ENCODE data around the gene FRA10AC1.
"Not testable (repeated sequence)": the region's sequence is repeated elsewhere in the genome, so short reads cannot be mapped to it uniquely, and the experiment has no call there.

Gene FRA10AC1

GRCh38 chr10:93712593-93712992 is 10.2 kb upstream of the FRA10AC1 start:
- Mint-ChIP-seq H3K27me3 (peaks cover 1% of the 10 kb centered on the region), H3K36me3 (no peaks in the 10 kb centered on the region), H3K27ac (no peak overlapping the region), H3K9me3 (no peaks in the 10 kb centered on the region), H3K4me3 (no peak overlapping the region), H3K4me1 (peaks cover 6% of the 10 kb centered on the region)

GRCh38 chr10:93711891-93712290 is 9.5 kb upstream of the FRA10AC1 start:
- Mint-ChIP-seq H3K36me3 (no peaks in the 10 kb centered on the region), H3K27ac (no peak overlapping the region), H3K4me3 (no peak overlapping the region), H3K4me1 (peaks cover 13% of the 10 kb centered on the region), H3K9me3 (no peaks in the 10 kb centered on the region), H3K27me3 (peaks cover 1% of the 10 kb centered on the region)

DNA sequence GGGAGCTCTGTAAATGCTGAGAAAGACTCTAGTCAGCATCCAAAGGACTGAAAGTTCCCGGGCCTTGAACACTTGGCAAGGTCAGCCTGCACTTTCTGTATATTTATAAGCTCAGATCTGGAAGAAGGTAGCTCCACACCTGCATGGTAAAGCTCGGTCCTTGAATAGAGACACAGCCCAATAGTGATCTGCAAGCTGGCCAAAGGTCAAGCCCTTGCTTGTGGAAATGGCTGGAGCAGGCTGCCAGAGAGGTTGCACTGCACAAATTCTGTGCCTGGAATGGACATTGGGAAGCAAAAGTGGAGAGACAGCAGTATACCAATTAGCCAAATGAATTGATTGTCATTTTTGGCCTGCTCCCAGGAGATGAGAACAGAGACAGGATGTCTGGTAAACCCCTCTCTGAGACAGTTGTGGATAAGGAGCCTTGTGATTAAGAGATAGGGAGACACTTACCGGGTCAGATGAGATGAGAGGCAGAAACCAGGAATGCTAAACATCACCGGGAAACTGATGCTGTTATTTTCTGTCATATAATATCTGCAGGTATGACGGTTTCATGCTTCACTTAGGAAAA is 8.0 kb upstream of the FRA10AC1 start:
- no peaks in the 10 kb centered on the region for H3K9me3 Mint-ChIP-seq
- no peaks in the 10 kb centered on the region for H3K36me3 Mint-ChIP-seq
- no peaks in the 10 kb centered on the region for H3K27me3 Mint-ChIP-seq

GRCh38 chr10:93707623-93708022 is 5.2 kb upstream of the FRA10AC1 start:
- Mint-ChIP-seq H3K4me1 (peaks cover 23% of the 10 kb centered on the region), H3K4me3 (no peak overlapping the region), H3K27ac (peak overlapping the region; percentile 66)

More for the DNA sequence above, 8.0 kb upstream of the FRA10AC1 start:
- H3K4me1 Mint-ChIP-seq, result peaks cover 14% of the 10 kb centered on the region
- H3K4me3 Mint-ChIP-seq, result no peak overlapping the region
- no peak overlapping the region for H3K27ac Mint-ChIP-seq

GRCh38 chr10:93704451-93704850 is 2.1 kb upstream of the FRA10AC1 start:
- Mint-ChIP-seq H3K27me3 (no peaks in the 10 kb centered on the region), H3K4me3 (no peak overlapping the region), H3K27ac (no peak overlapping the region), H3K9me3 (no peaks in the 10 kb centered on the region), H3K36me3 (no peaks in the 10 kb centered on the region), H3K4me1 (peaks cover 23% of the 10 kb centered on the region)

More at GRCh38 chr10:93707623-93708022, 5.2 kb upstream of the FRA10AC1 start:
- no peaks in the 10 kb centered on the region for H3K9me3 Mint-ChIP-seq
- no peaks in the 10 kb centered on the region for H3K27me3 Mint-ChIP-seq
- H3K36me3 Mint-ChIP-seq, result no peaks in the 10 kb centered on the region

DNA sequence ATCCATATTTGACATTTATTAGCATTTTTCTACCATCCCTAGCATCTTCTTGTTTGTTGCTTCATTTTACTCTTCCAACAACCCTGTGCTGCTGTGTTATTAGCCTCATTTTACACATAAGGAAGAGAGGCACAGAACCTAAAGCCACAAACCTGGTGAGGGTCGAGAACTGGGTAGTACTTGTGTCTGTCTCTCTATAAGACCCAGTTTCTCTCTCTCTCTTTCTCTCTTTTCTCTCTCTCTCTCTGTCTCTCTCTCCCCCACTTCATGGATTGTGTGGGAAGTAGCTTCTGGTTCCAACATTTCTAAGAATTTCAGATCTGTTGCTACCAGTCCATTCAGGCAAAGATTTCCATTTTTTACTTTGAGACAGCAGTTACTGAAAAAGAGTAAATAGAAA is 1.4 kb upstream of the FRA10AC1 start:
- Mint-ChIP-seq H3K36me3 (peaks cover 1% of the 10 kb centered on the region), H3K4me3 (peak overlapping the region; percentile 83), H3K27ac (peak overlapping the region; percentile 88), H3K4me1 (peaks cover 23% of the 10 kb centered on the region), H3K27me3 (no peaks in the 10 kb centered on the region), H3K9me3 (no peaks in the 10 kb centered on the region)

- Mint-ChIP-seq H3K9me3 (no peaks in the 10 kb centered on the region), H3K4me3 (no peak overlapping the region), H3K27me3 (no peaks in the 10 kb centered on the region), H3K4me1 (peaks cover 21% of the 10 kb centered on the region), H3K36me3 (peaks cover 2% of the 10 kb centered on the region), H3K27ac (no peak overlapping the region)
Observed at GRCh38 chr10:93703066-93703465, 674 bp upstream of the FRA10AC1 start.

DNA sequence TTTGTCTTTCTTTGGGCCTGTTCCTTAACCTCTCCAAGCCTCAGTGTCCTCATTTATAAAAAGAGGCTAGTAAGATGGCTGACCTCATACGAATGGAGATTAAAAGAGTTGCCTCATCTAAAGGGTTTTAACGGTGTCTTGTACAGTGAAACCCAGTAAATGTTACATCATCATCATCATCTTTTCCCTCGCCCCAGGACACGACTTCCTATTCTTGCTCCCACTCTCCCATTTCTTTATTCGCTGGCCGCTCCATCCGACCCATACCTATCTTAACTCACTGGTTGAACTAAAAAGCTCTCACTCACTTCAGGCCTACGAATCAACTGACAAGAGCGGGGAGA is 554 bp downstream of the FRA10AC1 start:
- Mint-ChIP-seq H3K4me3 (no peak overlapping the region), H3K27me3 (no peaks in the 10 kb centered on the region), H3K36me3 (peaks cover 7% of the 10 kb centered on the region), H3K9me3 (no peaks in the 10 kb centered on the region), H3K27ac (no peak overlapping the region), H3K4me1 (peaks cover 17% of the 10 kb centered on the region)

DNA sequence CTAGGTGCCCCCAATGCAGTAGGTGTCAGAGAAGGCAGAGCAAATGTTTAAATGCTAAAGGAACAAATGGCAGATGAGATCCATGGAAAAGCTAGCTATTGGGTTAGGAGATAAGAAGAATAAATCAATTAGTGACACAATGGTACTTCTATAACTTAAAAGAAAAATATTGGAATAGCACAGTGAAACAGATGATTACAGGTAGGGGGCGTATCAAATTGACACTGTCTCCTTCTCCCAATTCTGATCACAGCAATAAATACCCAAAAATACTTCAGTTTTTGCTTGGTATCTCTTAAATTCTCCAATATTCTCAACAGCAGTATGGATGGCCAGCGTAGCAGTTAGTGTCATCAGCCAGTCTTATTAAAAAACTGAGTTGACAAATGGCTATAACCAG is 5.2 kb downstream of the FRA10AC1 start:
- Mint-ChIP-seq H3K36me3 (peaks cover 17% of the 10 kb centered on the region), H3K4me3 (no peak overlapping the region), H3K27me3 (no peaks in the 10 kb centered on the region), H3K9me3 (no peaks in the 10 kb centered on the region), H3K4me1 (peaks cover 26% of the 10 kb centered on the region), H3K27ac (no peak overlapping the region)

- Mint-ChIP-seq H3K4me1 (peaks cover 26% of the 10 kb centered on the region), H3K36me3 (peaks cover 19% of the 10 kb centered on the region)
- H3K4me3 Mint-ChIP-seq, H3K9me3 Mint-ChIP-seq, H3K27ac Mint-ChIP-seq, H3K27me3 Mint-ChIP-seq: not testable (repeated sequence)
Observed at GRCh38 chr10:93696582-93696981, 5.8 kb downstream of the FRA10AC1 start.

GRCh38 chr10:93695740-93696139 is 6.7 kb downstream of the FRA10AC1 start:
- Mint-ChIP-seq H3K9me3 (no peaks in the 10 kb centered on the region), H3K4me1 (peaks cover 26% of the 10 kb centered on the region), H3K4me3 (no peak overlapping the region), H3K27me3 (no peaks in the 10 kb centered on the region), H3K36me3 (peaks cover 19% of the 10 kb centered on the region), H3K27ac (no peak overlapping the region)

GRCh38 chr10:93687737-93688136 is 14.7 kb downstream of the FRA10AC1 start:
- H3K36me3 Mint-ChIP-seq, result peaks cover 6% of the 10 kb centered on the region
- no peaks in the 10 kb centered on the region for H3K27me3 Mint-ChIP-seq
- H3K4me3 Mint-ChIP-seq, result no peak overlapping the region
- no peak overlapping the region for H3K27ac Mint-ChIP-seq
- no peaks in the 10 kb centered on the region for H3K9me3 Mint-ChIP-seq
- no peaks in the 10 kb centered on the region for H3K4me1 Mint-ChIP-seq

DNA sequence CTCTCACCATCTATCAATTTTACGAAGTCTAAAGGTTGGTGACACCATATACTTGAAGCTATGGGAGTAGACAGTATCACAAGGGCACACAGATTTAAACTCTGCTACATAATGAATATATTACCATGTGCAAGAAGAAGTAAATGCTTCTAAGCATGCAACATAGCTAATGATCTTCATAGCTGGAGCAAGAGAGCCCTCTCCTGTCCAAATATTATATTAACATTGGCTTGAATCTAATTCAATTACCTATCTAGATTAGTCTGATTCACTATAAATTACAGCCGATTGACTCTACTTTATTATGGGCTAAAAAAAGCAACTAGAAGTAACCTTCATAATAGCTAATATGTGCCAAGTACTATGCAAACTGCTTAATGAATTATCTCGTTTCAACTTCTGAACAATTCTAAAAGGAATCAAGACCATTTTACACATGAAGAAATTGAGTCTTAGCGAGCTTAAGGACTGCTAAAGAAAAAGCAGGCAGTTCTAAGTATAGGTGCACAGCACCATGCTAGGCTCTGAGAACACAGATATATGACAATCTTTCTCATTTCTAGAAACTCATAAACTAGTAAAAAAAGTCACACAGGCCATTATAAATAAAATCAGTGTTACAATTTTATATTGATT is 21.9 kb downstream of the FRA10AC1 start:
- Mint-ChIP-seq H3K9me3 (no peaks in the 10 kb centered on the region), H3K27me3 (no peaks in the 10 kb centered on the region), H3K4me3 (no peak overlapping the region), H3K36me3 (peaks cover 7% of the 10 kb centered on the region), H3K4me1 (no peaks in the 10 kb centered on the region), H3K27ac (no peak overlapping the region)

DNA sequence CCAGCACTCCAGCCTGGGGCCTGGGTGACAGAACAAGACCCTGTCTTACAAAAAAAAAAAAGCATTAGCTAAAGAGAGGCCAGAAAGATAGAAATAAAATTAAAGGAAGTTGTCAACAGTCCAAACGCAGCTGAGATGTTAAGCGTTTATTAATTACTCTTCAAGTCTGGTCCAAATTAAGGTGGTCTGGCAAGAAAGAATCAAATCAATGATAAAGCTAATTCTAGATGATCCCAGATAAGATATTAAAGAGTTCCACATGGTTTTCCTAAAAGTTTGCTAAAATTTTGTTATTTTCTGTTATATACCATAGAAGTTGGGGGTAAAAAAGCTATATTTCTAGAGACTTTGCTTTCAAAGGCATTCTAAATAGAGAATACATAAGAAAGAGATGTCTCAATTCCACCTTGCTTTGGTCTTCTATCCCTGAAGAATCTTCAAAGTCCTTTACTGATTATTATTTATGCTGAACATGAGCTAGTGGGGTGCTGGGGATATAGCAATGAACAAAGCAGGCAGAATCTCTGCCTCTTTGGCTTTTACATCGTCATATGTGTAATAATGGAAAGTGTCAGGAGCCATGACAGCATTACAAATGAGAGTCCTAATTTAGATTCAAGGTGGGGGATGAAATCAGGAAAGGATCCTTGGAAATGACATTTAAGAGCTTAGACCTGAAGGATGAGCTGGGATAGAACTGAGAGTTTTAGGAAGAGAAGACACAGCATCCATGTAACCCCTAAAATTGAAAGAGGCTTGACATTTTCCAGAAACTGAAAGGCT is 23.4 kb downstream of the FRA10AC1 start:
- Mint-ChIP-seq H3K27me3 (no peaks in the 10 kb centered on the region), H3K4me3 (no peak overlapping the region), H3K4me1 (no peaks in the 10 kb centered on the region), H3K36me3 (peaks cover 9% of the 10 kb centered on the region), H3K27ac (peak overlapping the region; percentile 60), H3K9me3 (no peaks in the 10 kb centered on the region)

DNA sequence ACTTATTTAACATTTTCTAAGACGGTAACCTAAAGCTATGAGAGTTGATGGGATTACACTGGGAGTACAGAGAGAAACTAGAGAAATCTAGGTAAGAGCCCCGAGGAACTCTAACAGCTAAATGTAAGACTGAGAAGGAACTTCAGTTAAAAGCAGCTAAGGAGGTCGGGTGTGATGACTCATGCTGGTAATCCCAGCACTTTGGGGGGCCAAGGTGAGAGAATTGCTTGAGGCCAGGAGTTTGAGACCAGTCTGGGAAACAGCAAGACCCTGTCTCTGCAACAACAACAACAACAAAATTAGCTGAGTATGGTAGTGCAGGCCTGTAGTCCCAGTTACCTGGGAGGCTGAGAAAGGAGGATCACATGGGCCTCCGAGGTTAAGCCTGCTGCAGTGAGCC is 24.0 kb downstream of the FRA10AC1 start:
- H3K4me3 Mint-ChIP-seq, result no peak overlapping the region
- peaks cover 9% of the 10 kb centered on the region for H3K36me3 Mint-ChIP-seq
- H3K4me1 Mint-ChIP-seq, result no peaks in the 10 kb centered on the region
- H3K9me3 Mint-ChIP-seq, result no peaks in the 10 kb centered on the region
- H3K27me3 Mint-ChIP-seq, result no peaks in the 10 kb centered on the region
- peak overlapping the region; percentile 60 for H3K27ac Mint-ChIP-seq

DNA sequence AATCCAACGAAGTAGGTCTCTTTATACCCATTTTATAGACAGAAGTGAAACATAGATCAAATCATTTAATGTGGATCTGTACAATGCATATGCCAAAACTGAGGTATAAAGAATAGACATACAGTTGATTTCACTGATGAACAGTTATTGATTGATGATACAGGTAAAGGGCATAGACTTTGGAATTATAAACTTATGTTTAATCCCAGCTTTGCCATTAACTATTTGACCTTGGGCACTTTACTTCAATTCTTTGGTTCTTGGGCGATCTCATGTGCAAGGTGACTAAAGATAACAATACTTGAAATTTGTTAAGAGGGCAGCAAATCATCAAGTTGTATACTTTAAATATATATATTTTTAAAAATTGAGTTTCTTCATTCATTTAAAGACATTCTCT is 28.6 kb downstream of the FRA10AC1 start:
- Mint-ChIP-seq H3K4me1 (peaks cover 3% of the 10 kb centered on the region), H3K27me3 (no peaks in the 10 kb centered on the region), H3K36me3 (peaks cover 6% of the 10 kb centered on the region), H3K9me3 (no peaks in the 10 kb centered on the region), H3K27ac (no peak overlapping the region), H3K4me3 (no peak overlapping the region)
